MCF 10A (cell line): ENCODE data around the gene MRPL36. TPM values are rescaled to one million over a fixed set of nuclear protein-coding genes. Genes with fewer than 3 reads are reported as not detected.

Experiments used
- BruUV-seq: library from RNA; stranded (reverse); fragments of 400-500 nt; replicated peaks from 2 replicates; lab custom pipeline; 2021; lab: Mats Ljungman, UMichigan
- CTCF ChIA-PET: fragments of 300-600 bp; sonication (Branson Sonifier 250); formaldehyde crosslinking; extraction: SDS; loops from one replicate; lab custom pipeline; 2021; ENCODE audit warnings: antibody characterized with exemption, inconsistent platforms; lab: Yijun Ruan, JAX
- POLR2A ChIA-PET: fragments of 300-600, 350-650 bp; sonication (Branson Sonifier 250); formaldehyde crosslinking; extraction: SDS; loops from one replicate; lab custom pipeline; 2020; ENCODE audit warnings: antibody characterized with exemption, inconsistent platforms; lab: Yijun Ruan, JAX
- DNase-seq: peaks from one replicate; pipeline ENCODE4 v3.0.0-alpha.2; 2018; ENCODE audit not compliant: unreplicated experiment
- H3K27ac Mint-ChIP-seq: one replicate; pipeline ENCODE4 v1.8.0; 2022; ENCODE audit warnings: mild to moderate bottlenecking, low read depth, mixed read lengths; ENCODE audit not compliant: unreplicated experiment
- H3K27me3 Mint-ChIP-seq: one replicate; pipeline ENCODE4 v1.8.0; 2022; ENCODE audit warnings: mixed read lengths; ENCODE audit not compliant: insufficient read depth, unreplicated experiment
- H3K36me3 Mint-ChIP-seq: one replicate; pipeline ENCODE4 v1.8.0; 2022; ENCODE audit warnings: mild to moderate bottlenecking, moderate library complexity, mixed read lengths; ENCODE audit not compliant: insufficient read depth, unreplicated experiment
- H3K4me1 Mint-ChIP-seq: one replicate; pipeline ENCODE4 v1.8.0; 2022; ENCODE audit warnings: mixed read lengths; ENCODE audit not compliant: insufficient read depth, unreplicated experiment
- H3K4me3 Mint-ChIP-seq: one replicate; pipeline ENCODE4 v1.8.0; 2022; ENCODE audit warnings: mild to moderate bottlenecking, moderate library complexity, mixed read lengths; ENCODE audit not compliant: unreplicated experiment
- H3K9me3 Mint-ChIP-seq: one replicate; pipeline ENCODE4 v1.8.0; 2022; ENCODE audit warnings: mixed read lengths; ENCODE audit not compliant: unreplicated experiment
- intact Hi-C: fragments of 100-400 bp; cut with micrococcal nuclease; formaldehyde crosslinking; loops from 2 replicates; pipeline ENCODE4 v1.14.1; 2022
- total RNA-seq: library from RNA; stranded (reverse); gene quantifications from 2 replicates; pipeline ENCODE4 v1.2.3, GENCODE V29; 2022
- TF ChIP-seq, protein P1 (sequence below): fragments of 200-600 bp; IDR thresholded peaks from one replicate; pipeline ENCODE4 v1.8.0; 2022; ENCODE audit warnings: antibody characterized with exemption, mild to moderate bottlenecking; ENCODE audit not compliant: unreplicated experiment

The MRPL36 gene
- total RNA-seq, 1 experiment from 2014 or later = 101 TPM

DNA sequence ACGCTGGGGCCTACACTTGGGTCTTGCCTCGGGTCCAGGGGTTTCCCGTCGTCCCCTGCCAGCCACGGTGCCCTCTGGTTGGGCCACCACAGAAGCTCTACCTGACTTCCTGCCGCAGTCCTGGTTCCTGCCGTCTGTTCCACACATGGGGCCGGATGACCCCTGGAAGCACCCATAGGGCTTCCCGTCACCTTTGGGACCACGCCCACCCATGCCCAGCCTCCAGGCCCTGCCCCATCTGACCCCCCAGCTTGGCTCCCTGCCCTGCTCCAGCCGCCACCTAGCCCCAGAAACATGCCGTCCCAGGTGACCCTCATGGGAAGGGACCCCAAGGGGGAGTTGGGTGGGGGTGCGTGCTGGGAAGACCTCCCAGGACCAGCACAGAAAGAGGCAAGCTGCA is 13.7 kb downstream of the MRPL36 start:
- Mint-ChIP-seq H3K27me3 (no peaks in the 10 kb centered on the region), H3K4me1 (peaks cover 6% of the 10 kb centered on the region), H3K27ac (no peak overlapping the region), H3K36me3 (no peaks in the 10 kb centered on the region), H3K9me3 (no peaks in the 10 kb centered on the region), H3K4me3 (no peak overlapping the region)
- intact Hi-C loops = no loop called here
- CTCF ChIA-PET = interaction anchor here (0.5 to 0.7 kb wide), 2 partner anchors 12 to 28 kb away, joined by 3 read pairs; no protein-coding TSS in a partner anchor
- no peak for DNase-seq
- no TSS peak for BruUV-seq
- TF ChIP-seq, protein P1, sequence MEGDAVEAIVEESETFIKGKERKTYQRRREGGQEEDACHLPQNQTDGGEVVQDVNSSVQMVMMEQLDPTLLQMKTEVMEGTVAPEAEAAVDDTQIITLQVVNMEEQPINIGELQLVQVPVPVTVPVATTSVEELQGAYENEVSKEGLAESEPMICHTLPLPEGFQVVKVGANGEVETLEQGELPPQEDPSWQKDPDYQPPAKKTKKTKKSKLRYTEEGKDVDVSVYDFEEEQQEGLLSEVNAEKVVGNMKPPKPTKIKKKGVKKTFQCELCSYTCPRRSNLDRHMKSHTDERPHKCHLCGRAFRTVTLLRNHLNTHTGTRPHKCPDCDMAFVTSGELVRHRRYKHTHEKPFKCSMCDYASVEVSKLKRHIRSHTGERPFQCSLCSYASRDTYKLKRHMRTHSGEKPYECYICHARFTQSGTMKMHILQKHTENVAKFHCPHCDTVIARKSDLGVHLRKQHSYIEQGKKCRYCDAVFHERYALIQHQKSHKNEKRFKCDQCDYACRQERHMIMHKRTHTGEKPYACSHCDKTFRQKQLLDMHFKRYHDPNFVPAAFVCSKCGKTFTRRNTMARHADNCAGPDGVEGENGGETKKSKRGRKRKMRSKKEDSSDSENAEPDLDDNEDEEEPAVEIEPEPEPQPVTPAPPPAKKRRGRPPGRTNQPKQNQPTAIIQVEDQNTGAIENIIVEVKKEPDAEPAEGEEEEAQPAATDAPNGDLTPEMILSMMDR = no peak
- POLR2A ChIA-PET = no interaction called here

GRCh38 chr5:1785062-1785461 is 14.6 kb downstream of the MRPL36 start:
- intact Hi-C loops = no loop called here
- no TSS peak for BruUV-seq
- Mint-ChIP-seq H3K36me3 (no peaks in the 10 kb centered on the region), H3K27ac (no peak overlapping the region), H3K9me3 (no peaks in the 10 kb centered on the region), H3K27me3 (no peaks in the 10 kb centered on the region), H3K4me1 (peaks cover 6% of the 10 kb centered on the region), H3K4me3 (no peak overlapping the region)
- POLR2A ChIA-PET = no interaction called here
- no peak for DNase-seq
- TF ChIP-seq, protein P1 = no peak
- CTCF ChIA-PET = interaction anchor here (0.6 kb wide), 1 partner anchor 14 kb away, joined by 3 read pairs; no protein-coding TSS in a partner anchor

- ChIA-PET POLR2A (no interaction called here), CTCF (interaction anchor here (0.6 kb wide), 1 partner anchor 15 kb away, joined by 3 read pairs; no protein-coding TSS in a partner anchor)
- intact Hi-C loops = no loop called here
- Mint-ChIP-seq H3K4me3 (no peak overlapping the region), H3K27ac (no peak overlapping the region), H3K36me3 (no peaks in the 10 kb centered on the region), H3K27me3 (no peaks in the 10 kb centered on the region), H3K4me1 (peaks cover under 1% of the 10 kb centered on the region), H3K9me3 (no peaks in the 10 kb centered on the region)
- BruUV-seq = no TSS peak
- no peak for DNase-seq
- TF ChIP-seq, protein P1 = no peak
Observed at GRCh38 chr5:1784197-1785050, 15.2 kb downstream of the MRPL36 start.

GRCh38 chr5:1783216-1783554 is 16.5 kb downstream of the MRPL36 start:
- no peak for DNase-seq
- CTCF ChIA-PET = no interaction called here
- Mint-ChIP-seq H3K4me1 (no peaks in the 10 kb centered on the region), H3K9me3 (no peaks in the 10 kb centered on the region), H3K27me3 (no peaks in the 10 kb centered on the region), H3K27ac (no peak overlapping the region), H3K4me3 (no peak overlapping the region), H3K36me3 (no peaks in the 10 kb centered on the region)
- BruUV-seq = no TSS peak
- intact Hi-C loops = no loop called here
- TF ChIP-seq, protein P1 = no peak
- POLR2A ChIA-PET = no interaction called here
